Muscle layer of duodenum (tissue), 2 donors: ENCODE results near the gene GPC2.
A peak's percentile ranks its signal among the peaks of the same experiment; 100 is the strongest.

Source experiments
- H3K27ac ChIP-seq: one replicate; pipeline ENCODE4 v1.7.0; 2013; ENCODE audit warnings: mild to moderate bottlenecking, low read length
- H3K27me3 ChIP-seq: one replicate; pipeline ENCODE4 v1.7.0; 2013; ENCODE audit warnings: low read depth, mild to moderate bottlenecking, control low read depth, low read length
- H3K36me3 ChIP-seq, 2 donors: one replicate each; pipeline ENCODE4 v1.7.0; 2013; ENCODE audit warnings: low read length in 2 of 2, control low read depth in 1 of 2, mild to moderate bottlenecking in 1 of 2; ENCODE audit not compliant: insufficient read depth in 2 of 2, control insufficient read depth in 1 of 2
- H3K4me1 ChIP-seq, 2 donors: one replicate each; pipeline ENCODE4 v1.7.0; 2013; ENCODE audit warnings: low read length in 2 of 2, mild to moderate bottlenecking in 2 of 2, control low read depth in 1 of 2, moderate library complexity in 1 of 2; ENCODE audit not compliant: insufficient read depth in 2 of 2, control insufficient read depth in 1 of 2
- H3K4me3 ChIP-seq, 2 donors: one replicate each; pipeline ENCODE4 v1.7.0; 2013; ENCODE audit warnings: low read length in 2 of 2, low read depth in 1 of 2, mild to moderate bottlenecking in 1 of 2
- H3K9me3 ChIP-seq, 2 donors: one replicate each; pipeline ENCODE4 v1.7.0; 2013; ENCODE audit warnings: low read length in 2 of 2, control low read depth in 1 of 2, mild to moderate bottlenecking in 1 of 2; ENCODE audit not compliant: control insufficient read depth in 1 of 2
- donor health status: healthy.

GPC2 gene

DNA sequence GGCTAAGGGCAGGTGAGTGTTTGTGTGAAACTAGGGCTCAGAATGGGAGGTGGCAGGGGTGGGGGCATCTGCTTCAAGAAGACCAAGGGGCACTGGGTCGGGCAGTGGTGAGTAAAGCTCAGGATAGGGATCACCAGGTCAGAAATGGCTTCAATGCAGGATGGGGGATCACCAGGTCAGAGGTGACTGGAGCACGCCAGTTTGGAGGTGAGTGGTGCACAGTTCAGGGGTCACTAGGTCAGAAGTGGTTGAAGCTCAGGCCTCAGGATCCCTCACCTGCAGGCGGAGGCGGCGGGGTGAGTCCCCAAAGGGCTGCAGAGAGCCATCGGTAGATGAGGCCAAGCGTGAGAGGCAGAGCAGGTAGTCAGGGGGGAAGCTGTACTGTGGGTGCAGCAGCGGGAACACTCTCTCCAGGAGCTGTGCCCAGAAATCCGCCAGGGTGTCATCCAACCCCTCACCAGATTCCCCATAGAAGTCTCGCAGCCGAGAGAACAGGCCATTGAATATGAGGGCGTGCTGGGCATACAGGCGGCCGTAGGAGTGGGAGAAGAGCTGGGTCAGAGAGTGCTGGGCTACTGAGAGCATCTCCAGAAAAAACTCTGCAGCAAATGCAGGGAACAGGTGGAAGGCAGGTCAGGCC lies 1.8 kb downstream of the GPC2 start:
- peaks cover 0 to 21% of the 10 kb centered on the region in 2 donors for H3K4me1 ChIP-seq
- no peak overlapping the region for H3K27ac ChIP-seq
- H3K27me3 ChIP-seq: peaks cover 4% of the 10 kb centered on the region
- H3K9me3 ChIP-seq: no peaks in the 10 kb centered on the region
- H3K4me3 ChIP-seq: no peak overlapping the region
- H3K36me3 ChIP-seq: no peaks in the 10 kb centered on the region

DNA sequence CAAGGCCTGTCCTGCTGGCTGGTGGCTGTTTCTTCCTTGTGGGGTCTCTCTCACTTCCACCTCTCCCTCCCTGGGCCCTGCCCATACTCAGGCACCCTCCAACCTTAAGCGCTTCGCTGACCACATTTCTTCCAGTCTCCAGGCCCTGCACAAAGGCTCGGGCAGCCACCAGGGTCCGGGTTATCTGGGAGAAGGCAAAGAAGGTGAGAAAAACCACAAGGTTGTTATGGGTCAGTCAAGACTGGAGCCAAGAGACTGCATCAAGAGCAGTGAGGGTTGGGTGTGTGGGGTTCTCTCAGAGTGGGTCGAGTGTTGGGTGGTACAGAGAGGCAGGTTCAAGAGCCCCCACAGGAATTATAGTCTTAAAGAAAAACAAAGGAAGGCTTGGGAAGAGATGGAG lies 2.6 kb downstream of the GPC2 start:
- peaks cover 4% of the 10 kb centered on the region for H3K27me3 ChIP-seq
- no peak overlapping the region for H3K27ac ChIP-seq
- H3K4me1 ChIP-seq: peaks cover 0 to 21% of the 10 kb centered on the region in 2 donors
- H3K4me3 ChIP-seq: no peak overlapping the region
- H3K9me3 ChIP-seq: no peaks in the 10 kb centered on the region
- no peaks in the 10 kb centered on the region for H3K36me3 ChIP-seq

DNA sequence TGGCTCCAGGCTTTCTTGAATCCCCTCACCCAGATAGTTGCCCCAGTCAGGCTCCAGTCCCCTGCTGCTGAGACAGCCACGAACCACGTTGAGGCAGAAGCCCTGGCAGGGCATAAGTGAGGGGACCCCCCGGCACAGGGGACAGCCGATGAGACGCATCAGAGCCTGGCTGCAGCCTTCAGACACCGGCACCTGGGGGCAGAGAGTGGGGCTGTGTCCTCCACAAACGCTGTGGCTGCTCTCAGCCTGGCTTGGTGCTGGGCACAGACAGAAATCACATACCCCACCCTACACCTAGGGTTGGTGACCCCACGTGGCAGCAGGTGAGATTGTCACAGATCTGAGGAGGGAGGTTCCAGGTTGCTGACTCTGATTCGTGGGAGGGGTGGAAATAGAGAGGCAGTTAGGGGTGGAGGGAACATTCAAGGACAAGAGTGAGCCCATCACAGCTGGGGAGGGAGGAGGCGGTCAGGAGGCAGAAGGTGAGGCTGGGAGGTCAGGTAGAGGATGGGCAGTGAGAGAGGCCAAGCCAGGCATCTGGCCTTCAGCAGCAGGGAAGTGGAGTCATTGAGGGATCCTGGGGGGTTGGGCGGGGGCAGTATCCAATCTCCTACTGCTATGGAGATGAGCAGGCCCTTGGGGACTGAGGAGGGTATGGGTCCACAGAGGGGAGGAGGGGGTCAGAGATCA lies 3.2 kb downstream of the GPC2 start:
- Histone ChIP-seq H3K4me3 (no peak overlapping the region), H3K27ac (no peak overlapping the region), H3K4me1 (peaks cover 0 to 25% of the 10 kb centered on the region in 2 donors), H3K27me3 (peaks cover 4% of the 10 kb centered on the region), H3K36me3 (no peaks in the 10 kb centered on the region), H3K9me3 (no peaks in the 10 kb centered on the region)

DNA sequence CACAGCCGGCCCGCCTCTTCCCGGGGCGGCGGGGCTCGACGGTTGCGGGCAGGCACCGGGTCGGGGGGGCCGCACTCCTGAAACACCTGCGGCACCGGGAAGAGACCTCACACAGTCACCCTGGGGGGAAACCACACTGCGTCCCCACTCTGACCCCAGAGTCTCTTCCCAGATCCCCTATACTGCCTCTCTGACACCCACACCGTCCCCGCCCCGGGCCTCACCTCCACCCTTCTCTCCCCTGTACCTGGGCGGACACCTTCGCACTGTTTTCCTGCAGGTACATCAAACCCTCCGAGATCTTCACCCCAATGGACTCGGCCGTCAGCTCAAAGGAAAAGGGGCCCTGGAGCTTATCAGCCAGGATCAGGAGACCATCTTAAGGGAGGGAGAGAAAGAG lies 5.3 kb downstream of the GPC2 start:
- H3K27me3 ChIP-seq: peaks cover 4% of the 10 kb centered on the region
- peaks cover 0 to 34% of the 10 kb centered on the region in 2 donors for H3K4me1 ChIP-seq
- peak overlapping the region in 1 of 2 donors; percentile 51 for H3K4me3 ChIP-seq
- no peaks in the 10 kb centered on the region for H3K36me3 ChIP-seq
- H3K9me3 ChIP-seq: no peaks in the 10 kb centered on the region
- no peak overlapping the region for H3K27ac ChIP-seq

DNA sequence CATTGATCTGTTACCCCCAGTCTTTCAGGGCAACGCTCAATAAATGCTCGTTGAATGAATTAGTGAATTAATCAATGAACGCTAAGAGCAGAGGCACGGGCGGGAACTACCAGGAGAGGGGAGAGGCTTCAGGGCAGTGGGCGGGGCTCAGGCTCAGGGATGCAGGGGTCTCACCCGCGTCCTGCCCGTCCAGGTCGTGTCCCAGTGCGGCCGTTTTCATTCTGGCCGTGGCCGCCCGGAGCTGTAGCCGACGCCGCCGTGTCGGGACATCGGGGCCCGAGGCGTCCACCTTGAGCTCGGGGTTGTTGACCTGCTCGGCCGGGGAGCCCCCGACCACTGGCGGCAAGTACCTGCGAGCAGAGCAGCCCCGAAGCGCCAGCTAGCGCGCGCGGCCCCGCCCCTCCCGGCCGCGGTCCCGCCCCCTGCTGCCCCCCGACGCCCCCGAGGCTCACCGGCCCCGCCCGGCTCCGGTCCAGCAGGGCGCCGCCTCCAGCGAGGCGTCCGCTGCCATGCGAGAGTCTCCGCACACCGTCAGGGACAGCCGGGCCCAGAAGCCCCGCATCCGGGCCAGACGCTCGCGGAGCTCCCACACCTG lies 6.0 kb downstream of the GPC2 start:
- H3K36me3 ChIP-seq: no peaks in the 10 kb centered on the region
- H3K4me3 ChIP-seq: peak overlapping the region in 1 of 2 donors; percentile 51
- peaks cover 0 to 32% of the 10 kb centered on the region in 2 donors for H3K4me1 ChIP-seq
- H3K27ac ChIP-seq: no peak overlapping the region
- H3K27me3 ChIP-seq: peaks cover 4% of the 10 kb centered on the region
- no peaks in the 10 kb centered on the region for H3K9me3 ChIP-seq

DNA sequence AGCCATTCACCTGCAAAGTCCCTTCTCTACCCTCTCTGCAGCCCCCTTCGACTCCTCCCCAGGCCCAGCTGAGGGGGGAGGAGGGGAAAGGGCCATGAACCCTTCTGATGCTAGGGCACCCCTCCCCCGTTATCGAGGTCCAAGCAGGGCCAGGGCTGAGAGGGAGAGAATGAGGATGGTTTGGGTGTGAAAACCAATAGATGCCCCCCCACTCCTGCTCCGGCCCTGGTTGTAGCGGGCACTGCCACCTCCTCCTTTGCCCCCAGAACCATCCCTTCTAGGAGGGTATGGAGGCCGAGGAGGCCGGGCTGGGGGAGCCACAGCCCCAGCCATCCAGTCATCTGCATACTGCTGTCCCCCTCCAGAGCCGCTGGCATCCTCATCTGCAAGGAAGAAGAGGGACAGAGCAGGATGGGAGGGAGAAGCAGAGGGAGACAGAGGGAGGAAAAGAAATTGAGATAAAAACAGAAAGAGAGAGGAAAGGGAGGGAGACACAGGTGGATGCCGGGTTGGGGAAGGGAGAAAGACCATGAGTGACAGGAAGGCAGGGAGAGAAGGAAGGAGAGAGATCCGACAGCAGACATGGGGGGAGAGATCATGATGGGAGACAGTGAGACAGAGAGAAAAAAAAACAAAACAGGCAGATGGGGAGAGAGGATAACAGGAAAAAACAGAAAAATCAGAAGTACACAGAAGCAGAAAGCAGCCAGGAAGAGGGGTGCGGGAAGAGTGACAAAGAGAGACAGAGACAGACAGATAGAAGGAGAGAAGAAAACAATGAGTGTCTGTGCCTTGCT lies 6.9 kb downstream of the GPC2 start:
- H3K9me3 ChIP-seq: no peaks in the 10 kb centered on the region
- H3K4me3 ChIP-seq: no peak overlapping the region
- H3K27me3 ChIP-seq: peaks cover 4% of the 10 kb centered on the region
- peaks cover 0 to 32% of the 10 kb centered on the region in 2 donors for H3K4me1 ChIP-seq
- H3K27ac ChIP-seq: no peak overlapping the region
- H3K36me3 ChIP-seq: no peaks in the 10 kb centered on the region

DNA sequence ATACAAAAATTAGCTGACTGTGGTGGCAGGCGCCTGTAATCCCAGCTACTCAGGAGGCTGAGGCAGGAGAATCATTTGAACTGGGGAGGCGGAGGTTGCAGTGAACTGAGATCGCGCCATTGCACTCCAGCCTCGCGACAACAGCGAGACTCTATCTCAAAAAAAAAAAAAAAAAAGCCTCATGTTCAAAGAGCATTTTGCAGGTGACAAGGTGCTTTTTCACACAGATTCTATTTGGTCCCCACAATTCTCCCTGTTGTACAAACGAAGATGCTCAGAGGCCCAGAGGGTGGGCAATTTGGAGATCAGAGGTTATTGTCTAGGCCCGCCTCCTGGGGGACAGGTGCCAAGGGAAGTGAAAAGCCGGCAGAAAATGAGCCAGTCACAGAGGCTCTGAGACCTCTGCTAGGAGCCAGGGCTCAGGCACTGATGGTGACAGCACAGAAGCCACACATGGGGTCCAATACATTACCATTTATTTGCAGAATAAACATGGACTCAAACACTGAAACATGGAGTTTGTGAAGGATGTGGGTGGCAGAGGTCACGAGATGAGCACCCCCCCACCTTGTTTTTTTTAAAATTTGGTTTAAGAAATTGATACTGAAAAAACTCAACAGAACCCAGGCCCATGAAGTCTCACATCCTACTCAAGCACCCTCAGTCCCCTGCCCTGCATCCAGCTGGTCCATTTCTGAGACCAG lies 7.9 kb downstream of the GPC2 start:
- H3K4me3 ChIP-seq: peak overlapping the region in 1 of 2 donors; percentile 64
- H3K27ac ChIP-seq: no peak overlapping the region
- no peaks in the 10 kb centered on the region for H3K9me3 ChIP-seq
- H3K36me3 ChIP-seq: no peaks in the 10 kb centered on the region
- H3K27me3 ChIP-seq: peaks cover 4% of the 10 kb centered on the region
- peaks cover 0 to 32% of the 10 kb centered on the region in 2 donors for H3K4me1 ChIP-seq

DNA sequence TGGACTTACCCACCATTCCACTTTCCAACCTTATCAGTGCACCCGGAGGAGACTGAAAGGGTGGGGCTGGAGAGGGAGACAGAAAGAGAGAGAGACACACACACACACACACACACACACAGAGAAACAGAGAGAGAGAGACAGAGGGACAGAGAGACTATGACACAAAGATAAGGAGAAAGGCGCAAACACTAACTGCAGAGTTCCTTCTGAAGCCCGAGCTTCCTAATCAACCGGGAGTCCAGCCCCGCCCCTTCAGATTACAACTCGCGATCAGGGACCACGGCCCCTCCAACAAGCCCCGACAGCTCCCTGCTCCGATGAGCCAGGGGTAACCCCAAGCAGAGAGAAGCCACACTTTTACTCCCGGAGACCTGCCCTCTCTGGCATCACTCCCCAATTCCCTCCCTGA lies 9.3 kb downstream of the GPC2 start:
- Histone ChIP-seq H3K27ac (peak overlapping the region; percentile 47), H3K36me3 (no peaks in the 10 kb centered on the region), H3K4me1 (peaks cover 0 to 32% of the 10 kb centered on the region in 2 donors)

DNA sequence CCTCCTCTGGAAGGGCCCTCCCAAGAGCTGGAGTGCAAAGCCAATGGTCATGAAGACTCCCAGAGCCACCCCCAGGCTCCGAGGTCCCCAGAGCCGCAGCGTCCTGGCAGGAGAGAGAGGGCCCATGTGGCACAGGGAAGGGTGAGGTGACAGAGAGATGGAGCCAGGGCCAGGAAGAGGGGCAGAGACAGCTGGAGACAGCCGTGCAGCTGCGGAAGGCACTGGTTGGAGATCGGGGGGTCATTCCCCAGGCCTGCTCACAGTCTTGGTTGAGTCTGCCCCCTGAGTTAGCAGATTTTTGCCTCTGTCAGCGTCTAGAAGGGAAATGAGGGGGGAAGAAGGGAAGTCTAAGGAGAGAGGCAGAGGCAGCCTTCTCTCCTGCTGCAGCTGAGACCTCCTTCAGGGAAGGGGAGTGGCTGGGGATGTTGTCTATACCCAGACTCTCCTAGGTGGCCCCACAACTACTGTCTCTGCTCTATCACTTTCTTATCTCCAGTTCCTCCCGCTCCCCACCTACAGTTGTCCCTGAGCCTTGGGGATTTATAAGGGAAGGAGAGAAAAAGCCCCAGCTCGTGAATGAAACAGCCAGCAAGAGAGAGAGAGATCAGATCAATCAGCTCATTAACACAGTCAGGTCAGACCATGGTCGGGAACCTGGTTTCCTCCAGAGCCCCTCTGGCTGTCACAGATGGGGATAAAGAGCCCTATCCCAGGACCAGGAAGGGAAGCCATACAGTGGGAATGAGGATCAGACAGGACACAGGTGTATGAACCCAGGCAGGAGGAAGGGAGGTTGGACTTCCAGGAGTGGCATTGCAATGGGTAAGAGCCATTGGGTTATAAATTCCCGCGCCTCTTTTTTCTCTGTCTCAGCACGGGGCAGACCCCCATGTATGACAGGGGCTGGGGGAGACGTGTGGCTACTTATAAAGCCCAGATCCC lies 9.9 kb downstream of the GPC2 start:
- no peak overlapping the region for H3K27ac ChIP-seq
- H3K4me1 ChIP-seq: peaks cover 0 to 32% of the 10 kb centered on the region in 2 donors
- H3K36me3 ChIP-seq: no peaks in the 10 kb centered on the region
- peak overlapping the region; percentile 64 to 78 for H3K4me3 ChIP-seq
- no peaks in the 10 kb centered on the region for H3K9me3 ChIP-seq
- H3K27me3 ChIP-seq: peaks cover 4% of the 10 kb centered on the region

More for the DNA sequence above, 9.3 kb downstream of the GPC2 start:
- H3K4me3 ChIP-seq: peak overlapping the region; percentile 64 to 78
- H3K9me3 ChIP-seq: no peaks in the 10 kb centered on the region
- H3K27me3 ChIP-seq: peaks cover 4% of the 10 kb centered on the region

DNA sequence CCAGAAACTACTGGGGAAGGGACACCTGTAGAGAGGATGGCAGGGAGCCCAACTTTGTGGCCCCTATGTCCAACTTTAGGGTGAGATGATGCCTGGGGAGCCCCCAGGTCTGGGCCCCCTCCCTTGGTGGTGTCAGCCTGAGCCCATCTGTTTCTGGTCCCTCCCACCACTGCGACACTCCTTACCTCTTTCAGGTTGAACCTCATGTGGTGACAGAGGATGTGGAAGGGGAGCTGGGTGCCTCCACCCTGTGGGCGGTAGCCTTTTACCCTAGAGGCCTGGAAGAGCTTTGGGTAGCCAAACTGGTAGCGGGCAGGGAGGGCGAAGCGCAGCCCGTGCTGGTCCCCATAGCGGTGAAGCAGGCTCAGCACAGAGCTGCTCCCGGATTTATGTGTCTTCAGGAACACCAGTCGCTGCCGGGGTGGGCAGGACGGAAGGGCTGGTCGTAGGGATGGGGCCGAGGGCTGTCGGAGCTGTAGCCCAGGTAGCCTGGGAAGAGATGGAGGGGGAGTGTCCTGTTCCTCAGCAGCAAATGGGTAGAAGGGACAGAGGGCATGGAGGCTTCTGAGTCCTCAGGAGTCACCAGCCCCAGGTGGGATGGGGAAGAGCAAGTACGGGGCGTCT lies 10.8 kb downstream of the GPC2 start:
- H3K36me3 ChIP-seq: no peaks in the 10 kb centered on the region
- no peak overlapping the region for H3K4me3 ChIP-seq
- no peaks in the 10 kb centered on the region for H3K27me3 ChIP-seq
- no peaks in the 10 kb centered on the region for H3K9me3 ChIP-seq
- peaks cover 0 to 29% of the 10 kb centered on the region in 2 donors for H3K4me1 ChIP-seq
- H3K27ac ChIP-seq: no peak overlapping the region
